BLaER1 (cell line): ENCODE data around the gene EVX2.
A peak's percentile ranks its signal among the peaks of the same experiment; 100 is the strongest.

Source experiments
- H3K27ac ChIP-seq: shearing (Covaris generic); formaldehyde crosslinking; 2 replicates; pipeline ENCODE4 v1.8.1; 2022
- H3K27me3 ChIP-seq: shearing (Covaris generic); formaldehyde crosslinking; 2 replicates; pipeline ENCODE4 v1.8.1; 2022
- H3K36me3 ChIP-seq: shearing (Covaris generic); formaldehyde crosslinking; 2 replicates; pipeline ENCODE4 v1.8.1; 2022
- H3K4me1 ChIP-seq: shearing (Covaris generic); formaldehyde crosslinking; 2 replicates; pipeline ENCODE4 v1.8.1; 2022
- H3K4me2 ChIP-seq: shearing (Covaris generic); formaldehyde crosslinking; 2 replicates; pipeline ENCODE4 v1.8.1; 2022
- H3K4me3 ChIP-seq: shearing (Covaris generic); formaldehyde crosslinking; 2 replicates; pipeline ENCODE4 v1.8.1; 2022
- H3K9ac ChIP-seq: shearing (Covaris generic); formaldehyde crosslinking; 2 replicates; pipeline ENCODE4 v1.8.1; 2022
- H3K9me3 ChIP-seq: shearing (Covaris generic); formaldehyde crosslinking; 2 replicates; pipeline ENCODE4 v1.8.1; 2022
- H4K20me1 ChIP-seq: shearing (Covaris generic); formaldehyde crosslinking; 2 replicates; pipeline ENCODE4 v1.8.1; 2022
- Cebpa-rat ChIP-seq: shearing (Covaris generic); IDR thresholded peaks from 2 replicates; pipeline ENCODE4 v1.8.1; 2022

Gene EVX2

DNA sequence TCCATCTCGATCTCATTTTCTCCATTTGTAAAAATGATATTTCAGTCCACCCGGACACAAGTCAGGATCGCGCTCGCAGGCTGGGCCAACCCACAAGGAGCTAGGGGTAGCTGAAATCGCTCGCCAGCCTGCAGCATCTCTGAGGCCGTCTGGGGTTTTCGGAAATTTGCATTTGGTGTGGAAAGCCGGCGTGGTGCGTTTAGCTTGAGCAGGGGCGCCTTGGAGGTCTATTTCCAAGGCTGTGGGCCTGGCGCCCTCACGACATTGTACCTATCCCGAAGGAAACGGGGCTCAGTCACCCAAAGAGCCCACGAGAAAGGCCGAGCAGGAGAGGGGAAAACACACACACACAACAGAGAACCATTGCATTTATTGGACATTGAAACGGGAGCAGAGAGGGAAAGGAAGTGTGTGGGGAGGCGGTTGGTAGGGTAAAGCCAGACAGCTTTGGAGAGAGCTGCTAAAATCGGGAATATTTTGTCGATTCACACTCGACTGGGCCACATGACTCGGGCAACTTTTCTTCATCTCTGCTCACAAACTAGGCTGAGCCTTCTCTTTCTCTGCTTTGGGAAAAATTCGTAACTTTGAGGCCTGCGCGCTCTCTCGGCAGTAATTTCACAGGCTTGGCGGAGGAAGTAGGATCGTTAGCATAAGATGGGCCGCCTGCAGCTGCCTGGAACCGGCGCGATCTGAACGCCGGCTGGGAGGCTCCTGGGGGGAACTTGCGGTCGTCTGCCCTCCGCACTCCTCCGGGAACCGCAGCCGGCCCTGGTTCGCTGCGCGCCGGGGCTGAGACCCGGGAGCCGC, 44.6 kb upstream of the EVX2 start:
- Histone ChIP-seq H3K36me3 (no peaks in the 10 kb centered on the region), H3K9me3 (peaks cover 33% of the 10 kb centered on the region), H3K4me2 (peak overlapping the region; percentile 72), H3K4me3 (peak overlapping the region; percentile 52), H4K20me1 (peaks cover 92% of the 10 kb centered on the region), H3K9ac (no peak overlapping the region), H3K4me1 (peaks cover 12% of the 10 kb centered on the region), H3K27ac (no peak overlapping the region), H3K27me3 (peaks cover 100% of the 10 kb centered on the region)
- no peak for TF ChIP-seq Cebpa-rat

DNA sequence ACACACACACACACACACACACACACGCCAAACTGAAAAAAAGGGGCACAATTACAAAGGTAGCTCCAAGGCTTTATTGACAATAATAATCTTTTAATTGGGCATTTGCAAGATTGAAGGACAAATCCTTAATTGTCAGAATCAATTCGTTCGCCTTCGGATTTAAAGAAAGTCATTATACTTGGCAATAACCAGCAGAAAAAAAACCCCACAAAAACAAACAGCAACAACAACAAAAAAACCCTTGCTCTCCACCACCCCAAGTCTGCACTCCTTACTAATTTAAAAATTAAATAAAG, 44.0 kb upstream of the EVX2 start:
- Histone ChIP-seq H4K20me1 (peaks cover 92% of the 10 kb centered on the region), H3K4me1 (peaks cover 12% of the 10 kb centered on the region), H3K36me3 (no peaks in the 10 kb centered on the region), H3K9me3 (peaks cover 39% of the 10 kb centered on the region), H3K4me3 (no peak overlapping the region), H3K9ac (no peak overlapping the region), H3K27ac (no peak overlapping the region), H3K27me3 (peaks cover 100% of the 10 kb centered on the region), H3K4me2 (no peak overlapping the region)
- no peak for TF ChIP-seq Cebpa-rat

DNA sequence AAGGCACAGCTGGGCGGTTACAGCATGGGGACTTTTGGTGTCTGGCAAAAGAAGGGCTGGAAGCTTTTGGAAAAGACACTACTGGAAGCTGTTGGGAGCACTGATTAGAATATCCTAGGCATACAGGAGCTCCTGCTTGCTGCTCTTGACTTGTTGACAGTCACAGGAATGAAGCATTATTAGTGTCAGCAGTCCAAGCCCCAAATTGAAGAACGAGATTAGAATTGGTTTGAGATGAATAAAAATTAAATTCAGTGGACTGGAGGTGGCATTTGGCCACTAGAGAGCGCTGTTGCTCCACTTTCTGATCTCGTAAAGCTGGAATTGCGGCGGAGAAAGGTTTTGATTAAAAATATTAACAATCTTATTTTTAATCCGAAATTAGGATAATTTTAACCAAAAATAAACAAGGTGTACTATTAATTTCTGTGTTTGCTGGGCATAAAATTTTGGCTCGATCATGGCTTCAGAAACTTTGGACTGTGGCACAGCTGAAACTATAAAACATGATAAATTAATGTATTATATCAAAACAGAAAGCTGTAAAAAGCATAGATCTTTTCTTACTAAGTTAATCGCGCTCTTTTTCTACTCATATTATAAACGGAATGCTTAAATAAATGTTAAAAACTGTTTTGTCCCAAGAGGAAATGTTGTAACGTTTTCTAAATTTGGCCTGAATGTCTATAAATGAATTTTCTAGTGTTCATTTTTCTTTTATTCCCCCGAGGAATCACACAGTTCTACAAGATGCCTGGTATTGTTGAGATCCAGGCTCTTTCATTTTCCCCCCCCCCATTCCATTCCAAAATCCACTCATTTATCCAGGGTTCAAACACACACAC, 43.4 kb upstream of the EVX2 start:
- H3K27me3 ChIP-seq: peaks cover 100% of the 10 kb centered on the region
- no peaks in the 10 kb centered on the region for H3K36me3 ChIP-seq
- H3K27ac ChIP-seq: no peak overlapping the region
- peaks cover 12% of the 10 kb centered on the region for H3K4me1 ChIP-seq
- TF ChIP-seq Cebpa-rat: no peak
- no peak overlapping the region for H3K4me3 ChIP-seq
- peaks cover 45% of the 10 kb centered on the region for H3K9me3 ChIP-seq
- H4K20me1 ChIP-seq: peaks cover 92% of the 10 kb centered on the region
- H3K4me2 ChIP-seq: 0 out of 2 replicates have a peak overlapping the region, but pooled peaks have one; percentile 2
- no peak overlapping the region for H3K9ac ChIP-seq

DNA sequence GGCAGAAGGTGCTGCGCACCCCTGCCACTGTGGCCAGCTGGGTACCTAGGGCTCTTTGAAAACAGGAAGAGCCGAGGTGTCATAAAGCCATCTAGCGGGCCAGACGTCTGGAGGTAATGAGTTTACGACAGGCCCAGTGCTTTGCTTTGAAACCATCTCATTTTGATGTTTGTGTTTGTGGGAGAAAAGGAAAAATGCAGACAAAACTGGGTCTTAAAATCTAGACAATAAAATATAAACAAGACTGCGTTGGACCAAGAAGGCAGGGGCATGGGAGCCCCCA, 42.0 kb upstream of the EVX2 start:
- Histone ChIP-seq H3K27me3 (peaks cover 100% of the 10 kb centered on the region), H3K36me3 (no peaks in the 10 kb centered on the region), H3K4me2 (no peak overlapping the region), H3K4me1 (peaks cover 12% of the 10 kb centered on the region), H3K9me3 (peaks cover 53% of the 10 kb centered on the region), H3K4me3 (no peak overlapping the region), H3K9ac (no peak overlapping the region), H4K20me1 (peaks cover 95% of the 10 kb centered on the region), H3K27ac (no peak overlapping the region)
- TF ChIP-seq Cebpa-rat: no peak

DNA sequence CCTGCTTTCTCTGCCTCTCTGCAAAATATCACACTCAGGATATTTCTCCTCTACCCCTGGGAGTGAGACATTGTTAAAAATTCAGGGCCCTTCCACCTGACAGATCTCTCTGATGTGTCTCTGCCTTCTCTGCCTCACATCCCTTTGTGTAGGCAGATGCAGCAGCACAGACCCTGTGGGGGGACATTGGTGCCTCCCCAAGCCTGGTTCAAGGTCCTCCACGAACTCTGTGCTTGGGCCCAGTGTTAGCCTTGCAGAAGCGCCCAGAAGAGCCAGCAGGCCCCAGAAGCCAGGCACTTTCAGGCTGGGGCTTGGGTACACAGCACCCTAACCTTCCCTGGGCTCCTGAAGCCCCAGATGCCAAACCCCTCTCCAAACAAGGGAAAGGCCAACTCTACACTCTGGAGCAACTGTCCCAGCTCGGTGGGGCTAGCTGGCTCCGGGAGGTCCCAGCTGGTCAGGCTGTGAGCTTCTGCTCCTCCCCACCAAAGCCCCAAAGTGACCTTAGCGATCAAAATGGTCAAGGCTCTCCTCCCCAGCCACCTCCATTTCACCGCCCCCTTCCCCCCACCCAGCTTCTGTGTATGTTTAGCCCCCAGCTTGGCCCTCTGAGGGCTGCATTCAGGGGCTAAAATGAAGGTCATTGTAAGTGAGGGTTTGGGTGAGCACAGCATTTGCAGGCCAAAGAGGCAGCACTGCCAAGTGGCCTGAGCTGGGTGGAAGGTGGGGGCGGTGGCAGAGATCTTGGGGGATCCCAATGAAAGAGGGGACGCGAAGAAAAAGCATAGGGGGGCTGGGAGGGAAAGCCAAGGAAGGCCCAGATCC, 41.4 kb upstream of the EVX2 start:
- no peak overlapping the region for H3K27ac ChIP-seq
- peaks cover 100% of the 10 kb centered on the region for H3K27me3 ChIP-seq
- peaks cover 12% of the 10 kb centered on the region for H3K4me1 ChIP-seq
- peaks cover 96% of the 10 kb centered on the region for H4K20me1 ChIP-seq
- no peak for TF ChIP-seq Cebpa-rat
- no peak overlapping the region for H3K4me3 ChIP-seq
- H3K36me3 ChIP-seq: no peaks in the 10 kb centered on the region
- peaks cover 51% of the 10 kb centered on the region for H3K9me3 ChIP-seq
- H3K4me2 ChIP-seq: no peak overlapping the region
- H3K9ac ChIP-seq: no peak overlapping the region

DNA sequence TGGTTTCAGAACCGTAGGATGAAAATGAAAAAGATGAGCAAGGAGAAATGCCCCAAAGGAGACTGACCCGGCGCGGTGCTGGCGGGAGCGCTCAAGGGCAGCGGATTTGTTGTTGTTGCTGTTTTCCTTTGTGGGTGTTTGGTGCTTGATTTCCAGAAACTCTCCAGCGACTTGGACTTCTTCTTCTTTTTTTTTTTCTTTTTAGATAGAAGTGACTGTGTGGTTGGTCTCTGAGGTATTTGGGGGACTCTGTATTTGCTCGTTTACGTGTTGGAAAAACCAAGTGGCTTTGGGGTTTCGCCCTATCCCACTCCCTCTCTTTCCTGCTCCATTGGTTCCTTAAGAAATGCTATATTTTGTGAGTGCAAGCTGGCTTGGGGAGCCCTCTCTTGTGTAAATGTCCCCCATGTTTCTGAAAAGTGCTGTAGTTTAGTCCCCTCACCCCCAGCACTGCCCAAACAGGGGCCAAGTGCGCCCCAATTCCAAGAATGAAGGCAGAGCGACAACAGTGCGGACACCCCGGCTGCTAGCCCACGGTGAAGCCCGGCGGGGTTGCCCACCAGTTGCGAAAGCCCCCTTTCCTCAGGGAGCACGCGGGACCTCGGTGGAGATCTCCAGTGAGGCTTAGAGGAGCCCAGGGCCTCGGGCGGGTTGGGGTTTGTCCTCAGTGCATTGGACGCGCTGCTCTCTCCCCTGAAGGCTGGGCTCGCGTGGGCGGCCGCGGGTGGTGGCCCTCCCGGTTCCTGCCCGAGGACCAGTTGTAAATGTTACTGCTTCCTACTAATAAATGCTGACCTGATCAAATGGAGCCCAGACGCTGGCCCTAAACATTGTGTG, 40.6 kb upstream of the EVX2 start:
- peaks cover 43% of the 10 kb centered on the region for H3K9me3 ChIP-seq
- no peak overlapping the region for H3K4me3 ChIP-seq
- TF ChIP-seq Cebpa-rat: no peak
- no peak overlapping the region for H3K9ac ChIP-seq
- peaks cover 100% of the 10 kb centered on the region for H3K27me3 ChIP-seq
- H3K4me1 ChIP-seq: peaks cover 12% of the 10 kb centered on the region
- no peak overlapping the region for H3K4me2 ChIP-seq
- H4K20me1 ChIP-seq: peaks cover 98% of the 10 kb centered on the region
- H3K36me3 ChIP-seq: no peaks in the 10 kb centered on the region
- H3K27ac ChIP-seq: no peak overlapping the region

DNA sequence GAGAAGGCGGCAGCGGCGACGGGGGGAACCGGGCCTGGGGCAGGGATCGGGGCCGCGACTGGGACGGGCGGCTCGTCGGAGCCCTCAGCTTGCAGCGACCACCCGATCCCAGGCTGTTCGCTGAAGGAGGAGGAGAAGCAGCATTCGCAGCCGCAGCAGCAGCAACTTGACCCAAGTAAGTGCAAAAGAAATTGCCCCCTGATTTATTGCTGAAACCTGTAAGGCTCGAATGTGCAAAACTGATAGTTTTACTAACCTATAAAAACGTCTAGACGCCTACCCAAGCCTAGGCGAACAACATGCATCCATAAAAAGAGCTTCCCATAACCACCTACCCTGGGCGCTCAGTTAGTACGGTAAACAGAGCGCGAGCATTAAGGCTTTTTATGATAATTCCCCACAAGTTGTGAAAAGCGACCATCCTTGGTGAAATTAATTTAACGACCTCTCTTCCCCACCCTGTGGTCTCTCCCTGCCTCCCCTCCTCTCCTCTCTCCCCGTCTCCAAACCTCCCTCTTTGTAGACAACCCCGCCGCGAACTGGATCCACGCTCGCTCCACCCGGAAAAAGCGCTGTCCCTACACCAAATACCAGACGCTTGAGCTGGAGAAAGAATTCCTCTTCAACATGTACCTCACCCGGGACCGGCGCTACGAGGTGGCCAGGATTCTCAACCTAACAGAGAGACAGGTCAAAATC, 39.8 kb upstream of the EVX2 start:
- Histone ChIP-seq H4K20me1 (peaks cover 96% of the 10 kb centered on the region), H3K27ac (no peak overlapping the region), H3K36me3 (no peaks in the 10 kb centered on the region), H3K9ac (no peak overlapping the region), H3K4me1 (peaks cover 5% of the 10 kb centered on the region), H3K27me3 (peaks cover 100% of the 10 kb centered on the region), H3K4me2 (no peak overlapping the region), H3K9me3 (peaks cover 38% of the 10 kb centered on the region), H3K4me3 (peak overlapping the region; percentile 33; the same call in 1 of the 2 replicates)
- TF ChIP-seq Cebpa-rat: no peak

DNA sequence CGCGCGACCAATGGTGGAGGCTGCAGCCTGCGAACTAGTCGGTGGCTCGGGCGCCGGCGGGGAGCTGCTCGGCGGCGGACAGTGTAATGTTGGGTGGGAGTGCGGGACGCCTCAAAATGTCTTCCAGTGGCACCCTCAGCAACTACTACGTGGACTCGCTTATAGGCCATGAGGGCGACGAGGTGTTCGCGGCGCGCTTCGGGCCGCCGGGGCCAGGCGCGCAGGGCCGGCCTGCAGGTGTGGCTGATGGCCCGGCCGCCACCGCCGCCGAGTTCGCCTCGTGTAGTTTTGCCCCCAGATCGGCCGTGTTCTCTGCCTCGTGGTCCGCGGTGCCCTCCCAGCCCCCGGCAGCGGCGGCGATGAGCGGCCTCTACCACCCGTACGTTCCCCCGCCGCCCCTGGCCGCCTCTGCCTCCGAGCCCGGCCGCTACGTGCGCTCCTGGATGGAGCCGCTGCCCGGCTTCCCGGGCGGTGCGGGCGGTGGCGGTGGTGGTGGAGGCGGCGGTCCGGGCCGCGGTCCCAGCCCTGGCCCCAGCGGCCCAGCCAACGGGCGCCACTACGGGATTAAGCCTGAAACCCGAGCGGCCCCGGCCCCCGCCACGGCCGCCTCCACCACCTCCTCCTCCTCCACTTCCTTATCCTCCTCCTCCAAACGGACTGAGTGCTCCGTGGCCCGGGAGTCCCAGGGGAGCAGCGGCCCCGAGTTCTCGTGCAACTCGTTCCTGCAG, 39.1 kb upstream of the EVX2 start, which contains the start of gene HOXD9:
Gene HOXD9 (plus strand): TSS at position 37 of the 728 bp plus-strand sequence. CDS start 50 bp downstream, at position 87.
- Histone ChIP-seq H3K27ac (no peak within 1 kb of the TSS), H3K9me3 (peaks cover 45% of the 10 kb centered on the region), H3K27me3 (peaks cover 100% of the 10 kb centered on the region), H3K4me2 (no peak within 1 kb of the TSS), H3K4me3 (peak within 1 kb of the TSS; percentile 33; the same call in 1 of the 2 replicates), H3K9ac (no peak within 1 kb of the TSS), H3K4me1 (no peaks in the 10 kb centered on the region), H4K20me1 (peaks cover 96% of the 10 kb centered on the region), H3K36me3 (no peaks in the 10 kb centered on the region)
- no peak for TF ChIP-seq Cebpa-rat
